ENCODE measurements around the gene GPR153.

DNA sequence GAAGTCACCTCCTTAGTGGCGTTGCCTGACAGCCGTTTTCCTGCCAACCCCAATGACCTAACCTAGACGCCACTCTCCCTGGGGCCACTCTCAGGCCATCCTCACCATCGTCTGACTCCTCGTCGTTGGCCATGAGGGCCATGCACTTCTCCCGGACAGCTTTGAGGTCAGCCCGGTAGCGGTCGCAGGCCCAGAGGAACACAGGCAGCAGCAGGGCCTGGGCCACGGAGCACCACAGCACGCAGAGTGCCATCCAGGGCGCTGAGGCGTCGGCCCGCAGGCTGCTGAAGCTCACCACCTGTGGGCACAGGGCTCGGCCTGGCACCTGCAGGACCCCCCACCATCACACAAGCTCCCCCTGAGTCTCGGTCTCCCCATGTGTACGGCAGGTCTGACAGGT is 9.7 kb downstream of the GPR153 start:
- TF ChIP-seq, protein P1, sequence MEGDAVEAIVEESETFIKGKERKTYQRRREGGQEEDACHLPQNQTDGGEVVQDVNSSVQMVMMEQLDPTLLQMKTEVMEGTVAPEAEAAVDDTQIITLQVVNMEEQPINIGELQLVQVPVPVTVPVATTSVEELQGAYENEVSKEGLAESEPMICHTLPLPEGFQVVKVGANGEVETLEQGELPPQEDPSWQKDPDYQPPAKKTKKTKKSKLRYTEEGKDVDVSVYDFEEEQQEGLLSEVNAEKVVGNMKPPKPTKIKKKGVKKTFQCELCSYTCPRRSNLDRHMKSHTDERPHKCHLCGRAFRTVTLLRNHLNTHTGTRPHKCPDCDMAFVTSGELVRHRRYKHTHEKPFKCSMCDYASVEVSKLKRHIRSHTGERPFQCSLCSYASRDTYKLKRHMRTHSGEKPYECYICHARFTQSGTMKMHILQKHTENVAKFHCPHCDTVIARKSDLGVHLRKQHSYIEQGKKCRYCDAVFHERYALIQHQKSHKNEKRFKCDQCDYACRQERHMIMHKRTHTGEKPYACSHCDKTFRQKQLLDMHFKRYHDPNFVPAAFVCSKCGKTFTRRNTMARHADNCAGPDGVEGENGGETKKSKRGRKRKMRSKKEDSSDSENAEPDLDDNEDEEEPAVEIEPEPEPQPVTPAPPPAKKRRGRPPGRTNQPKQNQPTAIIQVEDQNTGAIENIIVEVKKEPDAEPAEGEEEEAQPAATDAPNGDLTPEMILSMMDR (conservative IDR thresholded peaks at IDR 0.05 in 1 of 2, IDR thresholded peaks at IDR 0.05 in 1 of 2; ENCODE audit: extremely low read depth in 1 of 2, insufficient read depth in 1 of 2, low read depth in 1 of 2, low read length in 2 of 2): no peak
- TF ChIP-seq EZH2 (IDR thresholded peaks at IDR 0.05; ENCODE audit: borderline replicate concordance, low read length): no peak

All from mammary epithelial cell (primary cell).